Gastrocnemius medialis (tissue), 4 donors: ENCODE results near the gene OCRL. TPM values are rescaled to one million over a fixed set of nuclear protein-coding genes. Genes with fewer than 3 reads are reported as not detected.

Experiments used
- ATAC-seq, 2 donors: fragments of 150-250 bp; one replicate each; pipeline ENCODE4 v1.9.1; 2016
- DNase-seq, 2 donors: peaks; one replicate each; pipeline ENCODE4 v3.0.0-alpha.2; 2019
- H3K27ac ChIP-seq, 4 donors: fragments of 200-600 bp; sonication (generic); 1 replicate in 1 of 4; 2 replicates in 3 of 4; pipeline ENCODE4 v1.5.1; 2016 to 2018; ENCODE audit warnings: mild to moderate bottlenecking in 2 of 4, moderate library complexity in 1 of 4
- H3K27me3 ChIP-seq, 3 donors: fragments of 200-600 bp; sonication (generic) in 2 of 3; 1 replicate in 1 of 3; 2 replicates in 2 of 3; pipeline versions ENCODE4 v1.5.1 to v1.6.0; 2016 to 2019; ENCODE audit warnings: mild to moderate bottlenecking in 1 of 3, moderate library complexity in 1 of 3
- H3K36me3 ChIP-seq, 2 donors: fragments of 200-600 bp; sonication (generic) in 1 of 2; one replicate each; pipeline ENCODE4 v1.5.1; 2017 to 2018
- H3K4me1 ChIP-seq, 2 donors: fragments of 200-600 bp; sonication (generic) in 1 of 2; one replicate each; pipeline ENCODE4 v1.5.1; 2016 to 2017; ENCODE audit warnings: mild to moderate bottlenecking in 2 of 2
- H3K4me3 ChIP-seq, 4 donors: fragments of 200-600 bp; sonication (generic) in 3 of 4; 1 replicate in 1 of 4; 2 replicates in 3 of 4; pipeline ENCODE4 v1.5.1; 2016 to 2019; ENCODE audit warnings: mild to moderate bottlenecking in 2 of 4
- H3K9me3 ChIP-seq, 3 donors: fragments of 200-600 bp; sonication (generic) in 2 of 3; 1 replicate in 1 of 3; 2 replicates in 2 of 3; pipeline ENCODE4 v1.5.1; 2016 to 2019
- CTCF ChIP-seq, 5 experiments: fragments of 450-650 bp in 3 of 5; fragments of 200-600 bp in 2 of 5; sonication (generic) in 2 of 5; IDR thresholded peaks in 4 of 5; conservative IDR thresholded peaks in 1 of 5; 1 replicate in 4 of 5; 2 replicates in 1 of 5; pipeline ENCODE4 v1.5.1; 2016 to 2019; ENCODE audit warnings: antibody characterized with exemption in 5 of 5, mild to moderate bottlenecking in 3 of 5, moderate library complexity in 3 of 5
- POLR2A ChIP-seq, 2 donors: fragments of 450-650 bp; IDR thresholded peaks; one replicate each; pipeline ENCODE4 v1.6.1; 2017; ENCODE audit warnings: antibody characterized with exemption in 2 of 2, mild to moderate bottlenecking in 2 of 2, moderate library complexity in 2 of 2
- in situ Hi-C, 4 donors: fragments of 200-750 bp; cut with MboI; loops; one replicate each; pipeline versions ENCODE4 v1.15.0 to v1.8.0; 2017; ENCODE audit warnings: low sequenced_read_pairs in 4 of 4
- intact Hi-C: fragments of 100-400 bp; cut with DNase I; formaldehyde crosslinking; loops from one replicate; pipeline ENCODE4 v1.15.1; 2023; ENCODE audit warnings: low total_unique reads
- total RNA-seq, 4 donors: library from RNA; depleted of rRNA; stranded (reverse); fragments of >200 nt; gene quantifications; one replicate each; pipeline versions ENCODE4 v1.1.0 to v1.2.3, GENCODE V29; 2016

Gene OCRL
- total RNA-seq, 4 donors from 2014 or later, result 6.7 to 10.8 (median 8.6) TPM

- in situ Hi-C loops (no loop called here), intact Hi-C loops (no loop called here)
- H3K4me3 ChIP-seq, result no peak overlapping the region
- H3K36me3 ChIP-seq, result peaks cover 0 to 12% of the 10 kb centered on the region in 2 donors
- no peaks in the 10 kb centered on the region for H3K27me3 ChIP-seq
- H3K27ac ChIP-seq, result no peak overlapping the region
- peaks cover 8 to 11% of the 10 kb centered on the region in 2 donors for H3K4me1 ChIP-seq
- no peaks in the 10 kb centered on the region for H3K9me3 ChIP-seq
- DNase-seq (no peak), ATAC-seq (no peak)
- TF ChIP-seq POLR2A (IDR thresholded peaks at IDR 0.05) (no peak), CTCF (IDR thresholded peaks at IDR 0.05 in 4 of 5, conservative IDR thresholded peaks at IDR 0.05 in 1 of 5) (no peak)
Observed at GRCh38 chrX:129594781-129595180, 54.7 kb downstream of the OCRL start.

GRCh38 chrX:129596077-129596476 is 56.0 kb downstream of the OCRL start:
- no peak overlapping the region for H3K27ac ChIP-seq
- no peaks in the 10 kb centered on the region for H3K27me3 ChIP-seq
- no peaks in the 10 kb centered on the region for H3K9me3 ChIP-seq
- no peak overlapping the region for H3K4me3 ChIP-seq
- no peak for TF ChIP-seq POLR2A (IDR thresholded peaks at IDR 0.05)
- TF ChIP-seq CTCF (IDR thresholded peaks at IDR 0.05 in 4 of 5, conservative IDR thresholded peaks at IDR 0.05 in 1 of 5), result no peak
- DNase-seq (no peak), ATAC-seq (no peak)
- H3K36me3 ChIP-seq, result peaks cover 0 to 3% of the 10 kb centered on the region in 2 donors
- H3K4me1 ChIP-seq, result peaks cover 8 to 11% of the 10 kb centered on the region in 2 donors
- intact Hi-C loops (no loop called here), in situ Hi-C loops (no loop called here)

GRCh38 chrX:129597905-129598304 is 57.8 kb downstream of the OCRL start:
- Histone ChIP-seq H3K27me3 (no peaks in the 10 kb centered on the region), H3K4me3 (no peak overlapping the region), H3K4me1 (peaks cover 5 to 6% of the 10 kb centered on the region in 2 donors), H3K9me3 (no peaks in the 10 kb centered on the region), H3K27ac (no peak overlapping the region), H3K36me3 (no peaks in the 10 kb centered on the region)
- DNase-seq (no peak), ATAC-seq (no peak)
- intact Hi-C loops, result no loop called here
- in situ Hi-C loops, result no loop called here
- no peak for TF ChIP-seq CTCF (IDR thresholded peaks at IDR 0.05 in 4 of 5, conservative IDR thresholded peaks at IDR 0.05 in 1 of 5)
- TF ChIP-seq POLR2A (IDR thresholded peaks at IDR 0.05), result no peak

GRCh38 chrX:129599499-129599898 is 59.4 kb downstream of the OCRL start:
- DNase-seq (no peak), ATAC-seq (no peak)
- Histone ChIP-seq H3K4me3 (no peak overlapping the region), H3K27ac (no peak overlapping the region), H3K4me1 (peaks cover 0 to 5% of the 10 kb centered on the region in 2 donors), H3K36me3 (no peaks in the 10 kb centered on the region), H3K9me3 (no peaks in the 10 kb centered on the region), H3K27me3 (no peaks in the 10 kb centered on the region)
- intact Hi-C loops, result no loop called here
- in situ Hi-C loops, result no loop called here
- TF ChIP-seq CTCF (IDR thresholded peaks at IDR 0.05 in 4 of 5, conservative IDR thresholded peaks at IDR 0.05 in 1 of 5) (no peak), POLR2A (IDR thresholded peaks at IDR 0.05) (no peak)

GRCh38 chrX:129599996-129600395 is 59.9 kb downstream of the OCRL start:
- in situ Hi-C loops (loop anchor here (10.0 to 25.0 kb wide), 4 partner anchors 125 to 465 kb away; partner anchors contain the start of gene ZDHHC9 (in 1 of the 4)), intact Hi-C loops (loop anchor here (10.0 kb wide), 2 partner anchors 245 to 325 kb away; partner anchors contain the start of gene ZDHHC9)
- H3K4me3 ChIP-seq, result no peak overlapping the region

More at GRCh38 chrX:129599996-129600395, 59.9 kb downstream of the OCRL start:
- ATAC-seq, result no peak
- no peak overlapping the region for H3K27ac ChIP-seq
- H3K27me3 ChIP-seq, result no peaks in the 10 kb centered on the region
- H3K36me3 ChIP-seq, result no peaks in the 10 kb centered on the region
- no peak for TF ChIP-seq CTCF (IDR thresholded peaks at IDR 0.05 in 4 of 5, conservative IDR thresholded peaks at IDR 0.05 in 1 of 5)
- TF ChIP-seq POLR2A (IDR thresholded peaks at IDR 0.05), result no peak
- H3K4me1 ChIP-seq, result peaks cover 0 to 5% of the 10 kb centered on the region in 2 donors
- H3K9me3 ChIP-seq, result no peaks in the 10 kb centered on the region
- DNase-seq, result no peak
